IPS DF 6.9 (cell line): ENCODE data around the gene USH1C.
A peak's percentile ranks its signal among the peaks of the same experiment; 100 is the strongest.

Source experiments
- DNase-seq: peaks from one replicate; pipeline ENCODE4 v3.0.0-alpha.2; 2013; ENCODE audit warnings: low read depth, low spot score
- H3K27ac ChIP-seq: one replicate; pipeline ENCODE4 v1.5.1; 2013; ENCODE audit warnings: low read length, control low read depth
- H3K27me3 ChIP-seq: 2 replicates; pipeline ENCODE4 v1.6.1; 2013; ENCODE audit warnings: mild to moderate bottlenecking, low read length; ENCODE audit not compliant: control insufficient read depth, insufficient read depth
- H3K36me3 ChIP-seq: 2 replicates; pipeline ENCODE4 v1.6.1; 2013; ENCODE audit warnings: low read length; ENCODE audit not compliant: control insufficient read depth, insufficient read depth
- H3K4me1 ChIP-seq: 2 replicates; pipeline ENCODE4 v1.6.1; 2013; ENCODE audit warnings: low read length; ENCODE audit not compliant: control insufficient read depth, insufficient read depth
- H3K4me3 ChIP-seq: 2 replicates; pipeline ENCODE4 v1.5.1; 2013; ENCODE audit warnings: mild to moderate bottlenecking, low read length
- H3K9me3 ChIP-seq: 2 replicates; pipeline ENCODE4 v1.6.1; 2013; ENCODE audit warnings: low read length, inconsistent platforms; ENCODE audit not compliant: control insufficient read depth, insufficient read depth
- WGBS: extraction: QIAGEN DNeasy Blood & Tissue Kit; methylation state at CpG from one replicate; pipeline ENCODE4 v1.1.7; 2013; ENCODE audit warnings: mixed read lengths, missing lambda C conversion rate; ENCODE audit not compliant: insufficient read length, insufficient coverage; 5-methylcytosine and 5-hydroxymethylcytosine counted together

The USH1C gene

DNA sequence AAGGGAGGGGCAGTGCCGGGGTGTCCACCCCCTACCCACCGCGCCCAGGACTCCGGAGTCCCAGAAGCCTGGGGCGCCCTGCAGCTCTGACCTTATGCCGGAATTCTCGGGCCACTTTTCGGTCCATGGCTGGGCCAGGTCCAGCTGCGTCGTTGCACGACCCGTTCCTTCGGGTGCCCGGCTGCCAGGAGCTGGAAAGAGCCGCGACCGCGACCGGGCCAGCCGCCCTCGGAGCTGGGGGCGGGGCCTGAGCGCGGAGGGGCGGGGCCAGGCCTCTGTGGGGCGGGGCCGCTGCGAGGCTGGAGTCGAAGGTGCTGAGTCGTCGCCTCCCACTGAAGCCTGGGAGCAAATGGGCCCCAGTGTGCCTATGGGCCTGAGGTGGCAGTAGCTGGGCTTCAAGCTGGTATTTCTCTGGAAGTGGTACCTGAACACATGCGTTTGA lies at the start of gene USH1C:
TSS of gene USH1C (minus strand) at position 236 of the 442 bp plus-strand sequence. CDS start at position 127, 109 bp downstream.
- Histone ChIP-seq H3K4me3 (peak within 1 kb of the TSS; percentile 63; the same call in 1 of the 2 replicates), H3K27ac (no peak within 1 kb of the TSS), H3K36me3 (no peaks in the 10 kb centered on the region), H3K9me3 (no peaks in the 10 kb centered on the region), H3K4me1 (peaks cover 8% of the 10 kb centered on the region), H3K27me3 (no peaks in the 10 kb centered on the region)
- no peak for DNase-seq
- WGBS = no CpG with 5 or more reads among the region's 32 CpGs

GRCh38 chr11:17593466-17594245 lies 49.4 kb upstream of the USH1C start:
- no CpG with 5 or more reads among the region's 9 CpGs for WGBS
- Histone ChIP-seq H3K27me3 (no peaks in the 10 kb centered on the region), H3K9me3 (no peaks in the 10 kb centered on the region), H3K4me1 (no peaks in the 10 kb centered on the region), H3K27ac (no peak overlapping the region), H3K36me3 (no peaks in the 10 kb centered on the region), H3K4me3 (no peak overlapping the region)
- DNase-seq = no peak

GRCh38 chr11:17591293-17591692 lies 47.1 kb upstream of the USH1C start:
- no peak for DNase-seq
- no peaks in the 10 kb centered on the region for H3K4me1 ChIP-seq
- no peaks in the 10 kb centered on the region for H3K27me3 ChIP-seq
- no CpG with 5 or more reads among the region's 11 CpGs for WGBS
- H3K36me3 ChIP-seq = no peaks in the 10 kb centered on the region
- H3K27ac ChIP-seq = no peak overlapping the region
- H3K9me3 ChIP-seq = no peaks in the 10 kb centered on the region
- H3K4me3 ChIP-seq = no peak overlapping the region

DNA sequence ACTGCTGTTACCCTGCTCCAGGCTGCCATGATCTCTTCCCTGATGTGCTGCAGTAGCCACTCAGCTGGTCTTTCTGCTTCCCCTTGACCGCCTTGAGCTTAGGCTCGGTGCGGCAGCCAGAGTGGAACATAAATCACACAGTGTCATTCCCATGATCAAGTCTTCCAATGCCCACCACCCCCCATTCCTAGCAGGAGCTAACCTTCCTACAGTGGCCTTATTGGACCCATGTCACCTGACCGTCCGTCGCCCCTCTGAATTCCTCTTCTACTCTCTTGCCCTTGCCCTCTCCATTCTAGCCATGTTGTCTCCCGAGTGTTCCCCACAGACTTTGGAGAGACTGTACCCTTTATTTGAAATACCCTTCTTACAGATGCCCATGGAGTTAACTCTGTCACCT lies 46.2 kb upstream of the USH1C start:
- WGBS = no CpG with 5 or more reads among the region's 7 CpGs
- H3K27me3 ChIP-seq = no peaks in the 10 kb centered on the region
- no peaks in the 10 kb centered on the region for H3K9me3 ChIP-seq
- H3K36me3 ChIP-seq = no peaks in the 10 kb centered on the region
- H3K4me3 ChIP-seq = no peak overlapping the region
- H3K27ac ChIP-seq = no peak overlapping the region
- no peak for DNase-seq
- H3K4me1 ChIP-seq = no peaks in the 10 kb centered on the region

DNA sequence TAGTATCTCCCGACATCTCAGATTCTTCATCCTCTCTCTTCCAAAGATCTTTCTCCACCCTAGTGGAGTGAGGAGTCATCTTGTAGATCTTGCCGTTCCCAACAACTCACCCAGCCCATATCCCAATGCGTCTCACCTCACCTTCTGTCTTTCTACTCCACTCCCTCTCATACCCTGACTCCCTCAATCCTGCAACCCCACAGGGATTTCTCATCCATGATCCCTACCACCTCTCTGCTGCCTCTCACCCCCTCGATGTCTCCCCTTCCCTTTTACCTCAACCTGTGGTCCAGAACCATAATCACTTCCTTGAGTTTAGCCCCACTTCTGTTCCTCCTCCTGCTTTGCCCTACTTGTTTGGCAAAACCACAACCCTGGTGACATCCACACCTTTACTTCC lies 44.5 kb upstream of the USH1C start:
- H3K27me3 ChIP-seq = no peaks in the 10 kb centered on the region
- H3K9me3 ChIP-seq = no peaks in the 10 kb centered on the region
- no peak overlapping the region for H3K4me3 ChIP-seq
- no peak overlapping the region for H3K27ac ChIP-seq
- no peak for DNase-seq
- H3K36me3 ChIP-seq = no peaks in the 10 kb centered on the region
- no peaks in the 10 kb centered on the region for H3K4me1 ChIP-seq
- no CpG with 5 or more reads among the region's 4 CpGs for WGBS

DNA sequence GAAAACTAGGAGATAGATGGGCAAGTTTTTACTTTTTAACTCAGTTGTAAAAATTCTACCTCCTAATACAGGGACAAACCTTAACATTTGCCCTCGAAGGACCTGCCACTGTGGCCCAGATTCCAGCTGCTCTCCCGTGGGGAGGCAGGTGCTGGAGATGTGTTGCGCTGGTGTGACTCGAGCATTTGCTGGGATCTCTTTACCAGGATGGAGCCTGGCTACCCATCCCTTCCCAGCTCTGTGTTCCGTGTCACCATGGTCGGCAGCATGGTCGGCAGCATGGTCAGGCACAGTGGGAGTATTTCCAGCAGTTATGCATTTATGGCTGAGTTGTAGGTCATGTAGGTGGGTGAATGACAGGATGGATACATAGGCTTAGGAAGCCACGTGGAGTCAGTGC lies 44.0 kb upstream of the USH1C start:
- Histone ChIP-seq H3K36me3 (no peaks in the 10 kb centered on the region), H3K4me3 (no peak overlapping the region), H3K9me3 (no peaks in the 10 kb centered on the region), H3K27ac (no peak overlapping the region), H3K27me3 (no peaks in the 10 kb centered on the region), H3K4me1 (no peaks in the 10 kb centered on the region)
- no peak for DNase-seq
- no CpG with 5 or more reads among the region's 8 CpGs for WGBS

DNA sequence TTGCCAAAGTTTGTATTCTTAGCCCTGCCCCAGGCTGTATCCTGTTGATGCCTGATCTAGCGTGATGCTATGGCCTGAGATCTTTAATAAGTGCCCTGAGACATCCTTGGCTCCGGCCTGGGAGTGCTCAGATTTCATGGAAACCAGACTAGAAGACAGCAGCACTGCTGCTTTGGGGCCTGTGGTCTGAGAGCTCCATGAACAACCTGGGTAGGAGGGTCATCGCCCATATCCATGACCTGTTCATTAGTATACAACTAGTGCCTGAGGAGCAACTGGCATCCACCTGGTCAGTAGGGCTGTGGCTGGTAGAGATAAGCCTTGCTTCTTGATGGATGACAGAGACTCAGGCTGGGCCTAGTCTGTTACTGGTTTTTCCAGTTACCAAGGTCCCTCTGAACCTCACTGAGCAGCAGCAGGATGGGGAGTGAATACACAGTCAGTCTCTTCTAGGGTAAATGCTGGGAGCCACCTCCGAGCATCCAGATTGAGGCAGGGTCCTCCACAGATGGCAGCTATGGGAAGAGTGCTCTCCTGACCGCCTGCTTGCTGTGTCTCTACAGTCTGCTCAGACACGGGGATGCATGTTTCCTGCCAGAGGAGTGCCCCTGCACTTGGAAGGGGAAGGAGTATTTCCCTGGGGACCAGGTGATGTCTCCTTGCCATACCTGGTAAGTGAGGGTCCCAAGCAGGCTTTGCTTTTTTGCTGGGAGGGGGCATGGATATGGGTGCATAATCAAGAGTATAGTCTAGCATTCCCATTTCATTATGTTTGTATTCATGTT lies 41.9 kb upstream of the USH1C start:
- Histone ChIP-seq H3K4me3 (no peak overlapping the region), H3K9me3 (no peaks in the 10 kb centered on the region)
- no CpG with 5 or more reads among the region's 6 CpGs for WGBS

GRCh38 chr11:17581732-17582053 lies 37.5 kb upstream of the USH1C start:
- H3K27ac ChIP-seq = no peak overlapping the region
- H3K4me3 ChIP-seq = no peak overlapping the region
- DNase-seq = no peak
- no peaks in the 10 kb centered on the region for H3K27me3 ChIP-seq
- WGBS = no CpG with 5 or more reads among the region's 4 CpGs
- H3K9me3 ChIP-seq = no peaks in the 10 kb centered on the region
- no peaks in the 10 kb centered on the region for H3K36me3 ChIP-seq
- 0 out of 2 replicates have a peak, but pooled peaks cover 1% of the 10 kb centered on the region for H3K4me1 ChIP-seq

More for the DNA sequence above, 41.9 kb upstream of the USH1C start:
- no peak overlapping the region for H3K27ac ChIP-seq
- no peak for DNase-seq
- H3K36me3 ChIP-seq = no peaks in the 10 kb centered on the region
- H3K27me3 ChIP-seq = no peaks in the 10 kb centered on the region
- no peaks in the 10 kb centered on the region for H3K4me1 ChIP-seq

DNA sequence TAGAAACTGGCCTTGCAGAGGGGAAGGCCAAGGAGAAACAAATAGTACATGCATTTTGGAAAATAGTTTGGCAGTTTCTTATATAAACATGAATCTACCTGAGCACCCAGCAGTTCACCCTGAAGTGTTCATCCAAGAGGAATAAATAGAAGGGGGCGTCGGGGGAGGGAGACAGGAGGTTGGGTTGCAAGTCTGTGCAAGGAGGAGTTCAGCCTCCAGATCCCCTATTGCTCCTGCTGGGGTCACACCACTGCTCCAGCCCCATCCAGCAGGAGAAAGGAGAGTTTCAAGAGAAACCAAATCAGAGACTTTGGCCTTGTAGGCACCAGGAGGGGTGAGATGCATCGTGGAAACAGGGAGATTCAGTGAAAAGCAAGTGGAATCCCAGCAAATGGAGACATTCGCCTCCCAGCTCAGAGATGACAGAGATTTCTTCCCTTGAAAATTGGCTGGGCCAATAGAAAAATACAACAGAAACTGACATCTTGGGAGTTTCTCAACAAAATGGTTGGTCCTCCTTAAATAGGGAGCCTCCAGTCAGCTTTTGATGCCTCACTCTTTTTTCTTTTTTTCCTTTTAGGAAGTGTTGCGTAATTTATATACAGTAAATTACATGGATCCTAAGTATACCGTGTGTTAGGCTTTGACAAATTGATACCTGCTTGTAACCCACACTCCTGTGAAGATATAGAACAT lies 37.0 kb upstream of the USH1C start:
- no peak overlapping the region for H3K4me3 ChIP-seq
- no peaks in the 10 kb centered on the region for H3K27me3 ChIP-seq
- no CpG with 5 or more reads among the region's 6 CpGs for WGBS
- no peaks in the 10 kb centered on the region for H3K9me3 ChIP-seq
- DNase-seq = no peak
- 0 out of 2 replicates have a peak, but pooled peaks cover 1% of the 10 kb centered on the region for H3K4me1 ChIP-seq
- H3K27ac ChIP-seq = no peak overlapping the region
- no peaks in the 10 kb centered on the region for H3K36me3 ChIP-seq

DNA sequence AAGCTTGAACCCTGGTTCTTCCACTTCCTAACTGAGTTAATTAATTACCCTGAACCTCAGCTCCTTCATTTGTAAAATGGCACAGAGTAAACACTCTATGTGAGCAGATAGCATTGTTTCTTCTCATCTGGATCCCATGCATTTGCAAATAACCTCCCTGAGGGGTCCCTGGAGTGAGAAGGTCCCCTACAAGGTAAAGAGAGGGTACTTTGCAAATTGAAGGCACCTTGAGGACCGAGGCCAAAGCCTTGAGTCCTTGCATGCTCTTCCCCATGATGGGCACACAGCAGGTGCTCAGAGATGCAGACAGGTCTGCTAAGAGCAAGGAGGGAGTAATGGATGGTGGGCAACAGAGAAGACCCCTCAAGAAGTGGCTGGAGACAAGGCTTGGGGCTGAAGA lies 36.1 kb upstream of the USH1C start:
- Histone ChIP-seq H3K27ac (no peak overlapping the region), H3K4me3 (no peak overlapping the region), H3K9me3 (no peaks in the 10 kb centered on the region), H3K36me3 (no peaks in the 10 kb centered on the region), H3K27me3 (no peaks in the 10 kb centered on the region), H3K4me1 (0 out of 2 replicates have a peak, but pooled peaks cover 1% of the 10 kb centered on the region)
- no peak for DNase-seq
- no CpG with 5 or more reads among the region's 1 CpG for WGBS
